GM12892 (cell line): ENCODE measurements around the gene TP53INP2.

Source experiments
- POLR2A ChIP-seq: IDR thresholded peaks from 2 replicates; pipeline ENCODE4 v1.6.1; 2011; ENCODE audit warnings: low read depth, low read length, control low read depth
- TAF1 ChIP-seq: IDR thresholded peaks from 2 replicates; pipeline ENCODE4 v1.6.1; 2011; ENCODE audit warnings: low read depth, mild to moderate bottlenecking, control low read depth, low read length, borderline replicate concordance

- TF ChIP-seq POLR2A (no peak), TAF1 (no peak)
Measured at GRCh38 chr20:34693414-34693813, 10.7 kb upstream of the TP53INP2 start.
